GM19372 (cell line): ENCODE results near the gene DALRD3.
A peak's percentile ranks its signal among the peaks of the same experiment; 100 is the strongest.

Experiments used
- ATAC-seq: cut with Tn5 transposase; IDR thresholded peaks from one replicate; pipeline ENCODE4 v1.9.1; 2021; ENCODE audit warnings: mild to moderate bottlenecking, low read depth, moderate library complexity; ENCODE audit not compliant: unreplicated experiment

Gene DALRD3, protein sequence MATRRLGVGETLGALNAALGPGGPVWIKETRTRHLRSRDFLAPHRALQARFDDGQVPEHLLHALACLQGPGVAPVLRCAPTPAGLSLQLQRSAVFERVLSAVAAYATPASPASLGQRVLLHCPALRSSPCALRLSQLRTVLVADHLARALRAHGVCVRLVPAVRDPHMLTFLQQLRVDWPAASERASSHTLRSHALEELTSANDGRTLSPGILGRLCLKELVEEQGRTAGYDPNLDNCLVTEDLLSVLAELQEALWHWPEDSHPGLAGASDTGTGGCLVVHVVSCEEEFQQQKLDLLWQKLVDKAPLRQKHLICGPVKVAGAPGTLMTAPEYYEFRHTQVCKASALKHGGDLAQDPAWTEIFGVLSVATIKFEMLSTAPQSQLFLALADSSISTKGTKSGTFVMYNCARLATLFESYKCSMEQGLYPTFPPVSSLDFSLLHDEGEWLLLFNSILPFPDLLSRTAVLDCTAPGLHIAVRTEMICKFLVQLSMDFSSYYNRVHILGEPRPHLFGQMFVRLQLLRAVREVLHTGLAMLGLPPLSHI

GRCh38 chr3:49017971-49018706 lies at the start of gene DALRD3:
Gene DALRD3 (minus strand): TSS chr3:49018580. CDS start chr3:49018564, 16 bp downstream.
- no peak for ATAC-seq

DNA sequence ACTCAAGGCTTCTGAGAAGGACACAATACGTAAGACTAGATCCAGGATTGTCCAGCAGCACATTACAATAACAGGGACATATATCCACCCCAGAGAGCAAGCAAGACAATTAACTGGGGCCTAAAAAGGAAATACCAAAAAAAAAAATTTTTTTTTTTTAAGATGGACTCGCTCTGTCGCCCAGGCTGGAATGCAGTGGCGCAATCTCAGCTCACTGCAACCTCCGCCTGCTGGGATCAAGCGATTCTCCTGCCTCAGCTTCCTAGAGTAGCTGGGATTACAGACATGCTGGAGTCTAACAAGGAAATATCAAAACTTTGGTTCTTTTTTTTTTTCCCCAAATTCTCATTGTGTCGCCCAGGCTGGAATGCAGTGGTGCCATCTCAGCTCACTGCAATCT lies 39.6 kb upstream of the DALRD3 start:
- no peak for ATAC-seq

DNA sequence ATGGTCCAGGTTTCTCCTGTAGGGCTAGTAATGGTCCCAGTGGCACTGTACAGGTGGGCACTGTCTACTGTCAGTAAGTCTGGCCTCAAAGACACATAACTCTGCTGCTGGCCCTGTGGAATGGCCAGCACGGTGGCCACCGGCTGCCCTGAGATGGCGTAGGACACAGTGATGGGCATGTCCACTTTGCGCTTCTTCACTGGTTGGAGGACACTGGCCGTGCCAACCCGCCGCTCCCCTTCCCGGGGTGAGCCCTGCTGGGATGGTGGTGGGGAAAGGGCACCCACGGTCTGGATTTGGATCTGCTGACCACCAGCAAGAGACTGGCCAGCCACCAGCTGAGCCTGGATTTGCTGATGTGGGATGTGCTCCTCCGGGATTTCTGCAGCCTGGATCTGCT lies 38.9 kb upstream of the DALRD3 start:
- ATAC-seq: no peak

DNA sequence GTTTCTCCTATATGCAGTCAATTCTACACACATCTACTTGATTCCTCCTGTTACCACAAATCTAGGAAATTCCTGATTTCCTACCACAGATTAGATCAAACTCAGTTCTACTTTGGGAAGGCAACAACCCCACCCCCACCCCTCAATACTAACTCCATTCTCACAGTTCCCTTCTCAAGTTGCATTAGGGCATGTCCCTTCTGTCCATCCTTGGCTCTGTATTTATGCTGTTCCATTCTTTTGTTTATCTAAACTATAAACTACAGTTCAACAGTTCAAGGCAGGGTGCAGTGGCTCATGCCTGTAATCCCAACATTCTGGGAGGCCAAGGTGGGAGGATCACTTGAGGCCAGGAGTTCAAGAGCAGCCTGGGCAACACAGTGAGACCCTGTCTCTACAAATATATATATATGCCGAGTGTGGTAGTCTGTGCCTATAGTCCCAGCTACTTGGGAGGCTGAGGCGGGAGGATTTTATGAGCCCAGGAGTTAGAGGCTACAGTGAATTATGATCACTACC lies 36.0 kb upstream of the DALRD3 start:
- ATAC-seq: no peak

DNA sequence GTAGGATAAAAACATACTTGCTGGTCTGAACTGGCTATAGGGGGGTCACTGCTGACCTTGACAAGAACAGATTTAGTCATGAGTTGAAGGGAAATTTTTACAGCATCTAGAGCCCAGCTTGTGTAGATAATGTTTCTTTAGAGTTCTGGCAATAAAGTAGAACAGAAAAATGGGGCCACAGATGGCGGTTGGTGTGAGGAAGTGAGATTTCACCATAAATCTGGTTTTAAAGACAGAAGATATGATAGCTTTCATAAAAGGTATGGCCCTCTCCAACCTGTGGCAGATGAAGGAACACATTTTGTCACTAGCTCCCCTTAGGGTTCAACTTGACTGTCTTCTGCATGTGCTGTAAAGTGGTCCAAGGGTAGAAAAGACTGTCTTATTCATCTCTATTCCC lies 35.2 kb upstream of the DALRD3 start:
- no peak for ATAC-seq

DNA sequence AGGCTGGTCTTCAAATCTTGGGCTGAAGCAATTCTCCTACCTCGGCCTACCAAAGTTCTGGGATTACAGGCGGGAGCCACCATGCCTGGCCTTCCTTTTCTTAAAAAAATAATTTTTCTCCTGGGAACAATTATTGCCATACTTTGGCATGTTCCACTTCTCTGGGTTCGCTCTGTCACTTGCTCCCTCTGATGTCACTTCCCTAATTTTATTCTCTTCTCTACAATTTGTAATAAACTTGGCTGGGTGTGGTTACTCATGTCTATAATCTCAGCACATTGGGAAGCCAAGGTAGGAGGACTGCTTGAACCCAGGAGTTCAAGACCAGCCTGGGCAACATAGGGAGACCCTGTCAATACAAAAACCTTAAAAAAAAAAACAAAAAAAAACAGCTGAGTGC lies 16.9 kb upstream of the DALRD3 start:
- no peak for ATAC-seq

- ATAC-seq: no peak
These were observed 16.3 kb upstream of the DALRD3 start for GRCh38 chr3:49034650-49035049.

- no peak for ATAC-seq
These were observed 14.4 kb upstream of the DALRD3 start for GRCh38 chr3:49032646-49033304.

DNA sequence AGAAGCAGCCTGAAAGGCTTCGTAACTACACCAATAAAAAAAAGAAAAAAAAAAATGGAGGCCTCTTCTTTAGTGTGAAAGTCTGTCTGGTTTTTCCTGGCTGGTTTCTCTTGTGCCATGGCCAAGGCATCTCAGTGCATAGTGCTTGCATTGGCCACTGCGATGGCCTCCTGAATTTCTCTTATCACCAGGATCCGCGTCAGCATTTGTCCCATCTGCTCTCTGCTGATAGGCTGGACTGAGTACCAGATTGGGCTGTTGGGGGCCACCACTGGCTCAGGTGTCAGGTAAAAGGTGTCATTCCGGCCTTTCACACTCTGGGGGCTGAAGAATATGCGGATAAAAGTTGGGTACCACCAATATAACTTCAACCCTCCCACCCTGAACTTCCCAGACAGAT lies 11.9 kb upstream of the DALRD3 start:
- ATAC-seq: no peak

DNA sequence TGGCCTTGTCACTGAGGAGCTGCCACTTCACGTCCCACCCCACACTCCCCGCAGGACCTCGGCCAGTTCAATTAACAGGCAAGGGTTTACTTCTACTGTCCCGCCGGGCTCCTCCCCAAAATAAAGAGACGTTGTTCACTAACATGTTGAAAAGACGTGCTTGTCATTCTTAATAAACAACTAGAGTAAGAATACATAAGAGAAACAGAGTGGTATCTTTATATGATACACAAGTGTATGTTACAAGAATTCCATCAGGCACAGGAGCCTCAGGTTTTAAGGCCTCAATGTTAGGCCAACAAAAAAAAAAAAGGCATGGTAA lies 11.1 kb upstream of the DALRD3 start:
- ATAC-seq: no peak

GRCh38 chr3:49028673-49029562 lies 10.5 kb upstream of the DALRD3 start, which contains the start of gene IMPDH2:
Gene IMPDH2 (minus strand): TSS chr3:49029398. CDS start chr3:49029350, 48 bp downstream.
- peak; percentile 91 for ATAC-seq

GRCh38 chr3:49028298-49028672 lies 9.9 kb upstream of the DALRD3 start:
- no peak for ATAC-seq

GRCh38 chr3:49027634-49028033 lies 9.3 kb upstream of the DALRD3 start:
- no peak for ATAC-seq

DNA sequence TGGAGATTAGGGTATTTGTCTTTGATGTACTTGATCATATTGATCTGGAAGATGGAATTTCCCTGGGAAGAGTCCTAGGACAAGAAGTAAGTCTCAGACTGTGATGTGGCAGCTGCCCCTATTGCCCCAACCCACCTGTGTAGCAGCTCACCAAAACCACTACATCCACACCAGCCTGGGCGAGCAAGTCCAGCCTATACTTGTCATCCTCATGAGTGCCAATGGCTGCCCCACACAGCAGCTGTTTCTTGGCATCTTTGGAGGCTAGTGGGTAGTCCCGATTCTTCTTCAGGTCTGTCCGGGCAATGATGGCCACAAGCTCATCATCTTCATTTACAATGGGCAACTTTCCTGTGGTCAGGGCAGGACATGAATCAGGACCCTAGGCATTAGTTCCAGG lies 8.2 kb upstream of the DALRD3 start:
- ATAC-seq: no peak

GRCh38 chr3:49025793-49026520 lies 7.6 kb upstream of the DALRD3 start:
- ATAC-seq: no peak

- ATAC-seq: no peak
These were observed 6.8 kb upstream of the DALRD3 start for GRCh38 chr3:49025005-49025792.

DNA sequence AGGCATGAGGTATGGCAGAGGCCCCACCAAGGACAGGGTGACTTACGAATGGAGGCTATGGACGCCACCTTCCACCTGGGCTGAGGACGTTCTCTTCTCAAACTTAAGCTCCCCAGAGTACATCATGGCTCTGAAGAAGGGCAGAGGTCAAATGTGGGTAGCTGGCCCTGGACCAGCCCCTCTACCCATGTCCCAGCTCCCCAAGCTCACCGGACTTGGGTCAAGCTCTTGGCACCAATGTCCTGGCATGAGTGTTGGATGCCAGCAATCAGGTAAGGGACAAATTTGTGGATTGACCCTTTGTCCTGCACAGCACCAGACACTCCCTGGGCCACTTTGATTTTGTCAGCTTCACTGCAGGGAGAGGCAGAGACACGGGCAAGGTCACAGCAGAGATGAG lies 6.1 kb upstream of the DALRD3 start:
- ATAC-seq: no peak

- ATAC-seq: no peak
These were observed 5.4 kb upstream of the DALRD3 start for GRCh38 chr3:49023775-49024174.
